Activated CD4-positive, alpha-beta T cell treated with anti-CD3 and anti-CD28 coated beads for 48 hours (primary cell): ENCODE data around the gene DCUN1D4.
"Not testable (repeated sequence)": the region's sequence is repeated elsewhere in the genome, so short reads cannot be mapped to it uniquely, and the experiment has no call there.

Source experiments
- DNase-seq: peaks from one replicate; pipeline ENCODE4 v3.0.0-alpha.2; 2020

Gene DCUN1D4

DNA sequence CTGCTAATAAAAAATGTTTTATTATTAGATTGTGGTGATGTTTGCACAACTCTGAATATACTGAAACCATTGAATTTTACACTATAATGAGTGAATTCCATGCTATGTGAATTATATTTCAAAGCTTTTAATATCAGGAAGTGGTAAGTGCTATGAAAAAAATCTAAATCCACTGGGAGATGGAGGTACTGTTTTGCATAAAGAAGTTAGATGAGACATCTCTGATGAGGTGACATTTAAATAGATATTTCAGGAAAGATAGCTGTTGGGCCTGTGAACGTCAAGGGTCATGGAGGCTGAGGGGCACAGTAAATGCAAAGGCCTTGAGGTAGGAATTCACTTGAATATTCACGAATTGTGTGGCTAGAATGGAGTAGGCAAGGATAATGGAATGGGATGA is 12.3 kb downstream of the DCUN1D4 start:
- no peak for DNase-seq

- DNase-seq = no peak
Observed at GRCh38 chr4:51855751-51856150, 12.8 kb downstream of the DCUN1D4 start.

DNA sequence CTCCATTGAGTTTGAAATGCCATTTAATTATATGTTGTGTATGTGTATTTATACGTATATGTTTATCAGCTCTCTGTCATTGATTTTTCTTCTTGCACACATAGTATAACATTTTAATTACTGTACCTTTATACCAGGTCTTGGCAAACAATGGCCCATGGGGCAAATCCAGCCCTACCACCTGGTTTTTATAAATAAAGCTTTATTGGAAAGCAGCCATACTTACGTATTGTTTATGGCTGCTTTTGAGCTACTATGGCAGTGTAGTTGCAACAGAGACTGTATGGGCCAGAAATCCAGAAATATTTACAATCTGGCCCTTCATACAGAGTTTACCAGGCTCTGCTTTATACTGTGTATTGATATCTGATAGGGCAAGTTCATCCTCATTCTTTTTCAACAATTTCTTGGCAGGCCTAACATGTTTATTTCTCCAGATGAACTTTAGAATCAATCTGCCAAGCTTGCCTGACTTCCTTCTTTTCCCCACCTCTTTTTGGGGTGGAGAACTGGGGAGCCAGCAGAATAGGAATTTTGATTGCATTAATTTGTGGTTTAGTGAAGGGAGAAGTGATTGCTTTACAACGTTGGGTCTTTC is 15.8 kb downstream of the DCUN1D4 start:
- DNase-seq = no peak

DNA sequence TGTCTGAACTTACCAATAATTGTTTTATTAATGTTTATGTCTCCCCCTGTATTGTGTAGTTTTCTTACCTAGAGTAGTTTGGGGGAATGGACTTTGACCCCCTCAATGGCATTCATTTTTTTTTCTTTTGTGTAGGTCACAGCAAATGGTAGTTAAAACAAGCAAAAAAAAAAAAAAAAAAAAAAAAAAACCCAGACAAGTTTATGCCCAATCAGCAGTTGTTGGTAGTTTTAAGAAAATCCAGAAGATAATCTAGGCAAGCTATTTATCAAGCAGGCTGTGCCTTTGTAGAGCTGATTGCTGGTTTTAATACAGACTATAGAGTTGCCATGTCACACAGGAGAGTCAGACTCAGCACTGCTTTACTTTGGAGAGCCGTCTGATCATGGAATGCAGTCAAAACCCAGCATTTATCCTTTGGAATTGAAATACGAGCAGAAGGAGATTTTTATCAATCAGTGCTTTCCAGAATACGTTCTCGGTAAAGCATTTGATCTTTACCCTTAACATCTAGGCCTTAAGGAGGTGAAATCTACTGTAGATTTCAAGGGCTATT is 16.6 kb downstream of the DCUN1D4 start:
- no peak for DNase-seq

- DNase-seq = no peak
Observed at GRCh38 chr4:51862199-51862598, 19.2 kb downstream of the DCUN1D4 start.

GRCh38 chr4:51862781-51863180 is 19.8 kb downstream of the DCUN1D4 start:
- no peak for DNase-seq

GRCh38 chr4:51865717-51866116 is 22.8 kb downstream of the DCUN1D4 start:
- no peak for DNase-seq

DNA sequence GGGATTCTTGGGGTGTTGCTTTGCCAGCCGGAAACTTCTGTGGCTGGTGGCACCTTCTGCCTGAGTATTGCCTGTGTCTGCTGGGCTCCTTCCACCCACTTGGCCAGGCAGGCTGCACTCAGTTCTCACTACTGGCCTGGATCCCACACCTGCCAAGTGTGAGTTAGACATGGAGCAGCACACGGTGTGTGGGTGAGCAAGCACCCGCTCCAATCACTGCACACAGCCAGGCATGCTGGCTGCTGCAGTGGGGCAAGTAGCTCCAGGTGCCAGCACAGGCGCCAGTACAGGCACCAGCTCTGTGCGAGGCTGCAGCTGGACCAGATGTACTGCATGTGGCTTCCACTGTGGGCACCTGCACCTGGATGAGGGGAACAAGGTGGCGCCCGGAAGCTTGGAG is 23.9 kb downstream of the DCUN1D4 start:
- DNase-seq = no peak

GRCh38 chr4:51867689-51868448 is 24.9 kb downstream of the DCUN1D4 start:
- no peak for DNase-seq

DNA sequence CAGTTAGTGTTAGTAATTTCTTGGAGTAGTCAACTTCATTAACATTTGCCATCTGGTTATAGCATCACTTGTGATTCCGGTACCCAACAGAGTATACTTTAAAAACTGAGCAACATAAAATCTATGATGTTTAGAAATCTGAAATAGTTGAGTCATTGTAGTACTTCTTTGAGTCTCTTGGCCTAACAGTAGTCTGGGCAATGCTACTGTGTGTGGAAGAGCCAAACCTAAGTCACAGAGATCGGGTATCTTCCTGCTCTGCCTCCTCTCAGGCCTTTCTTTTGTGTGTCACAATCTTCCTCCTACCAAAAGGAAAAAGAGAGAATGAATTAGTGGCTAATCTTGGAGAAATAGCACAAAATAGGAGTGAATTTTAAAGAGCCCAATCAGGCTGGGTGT is 25.5 kb downstream of the DCUN1D4 start:
- DNase-seq = no peak

DNA sequence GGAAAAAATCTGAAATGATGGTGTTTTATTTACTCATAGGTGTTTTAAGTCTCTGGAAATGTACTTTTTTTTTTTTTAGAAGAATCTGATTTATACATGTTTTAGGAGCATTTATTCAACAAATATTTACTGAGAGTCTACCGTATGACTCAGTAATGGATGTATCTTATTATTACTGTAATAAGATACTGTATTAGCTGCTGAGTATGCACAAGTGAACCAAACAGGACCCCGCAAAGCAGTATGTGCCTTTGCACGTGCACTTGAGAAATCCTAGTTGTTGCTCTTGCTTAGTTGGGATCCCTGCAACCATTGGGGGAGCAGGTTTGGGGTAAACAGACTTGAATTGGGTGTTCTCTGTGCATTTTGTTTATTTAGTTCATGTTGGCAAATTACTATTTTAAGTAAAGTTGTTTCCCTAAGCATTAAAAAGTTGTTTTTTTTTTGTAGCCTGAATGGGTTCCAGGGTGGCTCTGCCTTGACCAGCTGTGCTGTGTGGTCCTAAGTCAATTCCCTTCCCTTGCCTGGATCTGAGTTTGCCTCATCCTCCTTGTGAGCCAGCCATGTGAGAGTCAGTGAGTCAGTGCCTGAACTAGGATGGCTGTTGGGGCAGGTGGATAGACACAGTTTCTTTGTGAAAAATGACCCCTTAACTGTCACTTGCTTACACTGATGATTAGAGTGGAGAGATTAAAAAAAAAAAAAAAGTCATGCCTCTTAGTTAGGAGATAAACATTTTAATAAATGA is 27.7 kb downstream of the DCUN1D4 start:
- DNase-seq = no peak

DNA sequence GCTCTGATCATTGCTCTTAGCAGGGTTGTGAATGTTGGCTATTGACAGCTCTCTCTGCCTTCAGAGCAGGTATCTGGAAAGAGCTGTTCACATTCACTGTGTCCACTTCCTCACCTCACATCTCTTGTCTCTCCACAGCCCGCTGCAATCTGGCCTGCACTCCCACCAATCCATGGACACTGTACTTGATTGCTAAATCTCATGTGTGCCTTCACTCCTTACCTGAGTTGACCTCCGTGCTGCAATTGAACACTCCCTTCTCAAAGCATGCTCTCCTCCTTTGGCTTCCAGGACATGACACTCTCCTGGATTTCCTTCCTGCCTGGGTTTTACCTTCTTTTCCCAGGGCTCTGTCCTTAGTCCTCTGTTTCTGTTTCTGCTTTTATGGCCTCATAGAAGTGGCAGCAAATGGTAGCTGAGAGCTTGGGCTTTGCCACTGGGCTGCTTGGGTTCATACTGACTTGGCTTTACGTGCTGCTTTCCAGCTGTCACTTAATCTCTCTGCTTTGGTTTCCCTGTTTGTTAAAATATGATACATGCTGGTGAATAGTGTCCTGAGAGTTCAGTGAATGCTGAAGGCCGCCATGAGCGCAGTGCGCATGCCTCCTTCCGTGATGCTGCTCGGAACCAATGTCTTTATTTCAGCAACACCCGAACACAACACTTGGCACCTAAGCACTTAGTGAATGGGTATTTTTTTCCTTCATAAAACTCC is 29.5 kb downstream of the DCUN1D4 start:
- DNase-seq = no peak

- DNase-seq = no peak
Observed at GRCh38 chr4:51874551-51874950, 31.6 kb downstream of the DCUN1D4 start.

- DNase-seq = no peak
Observed at GRCh38 chr4:51878431-51878830, 35.5 kb downstream of the DCUN1D4 start.

DNA sequence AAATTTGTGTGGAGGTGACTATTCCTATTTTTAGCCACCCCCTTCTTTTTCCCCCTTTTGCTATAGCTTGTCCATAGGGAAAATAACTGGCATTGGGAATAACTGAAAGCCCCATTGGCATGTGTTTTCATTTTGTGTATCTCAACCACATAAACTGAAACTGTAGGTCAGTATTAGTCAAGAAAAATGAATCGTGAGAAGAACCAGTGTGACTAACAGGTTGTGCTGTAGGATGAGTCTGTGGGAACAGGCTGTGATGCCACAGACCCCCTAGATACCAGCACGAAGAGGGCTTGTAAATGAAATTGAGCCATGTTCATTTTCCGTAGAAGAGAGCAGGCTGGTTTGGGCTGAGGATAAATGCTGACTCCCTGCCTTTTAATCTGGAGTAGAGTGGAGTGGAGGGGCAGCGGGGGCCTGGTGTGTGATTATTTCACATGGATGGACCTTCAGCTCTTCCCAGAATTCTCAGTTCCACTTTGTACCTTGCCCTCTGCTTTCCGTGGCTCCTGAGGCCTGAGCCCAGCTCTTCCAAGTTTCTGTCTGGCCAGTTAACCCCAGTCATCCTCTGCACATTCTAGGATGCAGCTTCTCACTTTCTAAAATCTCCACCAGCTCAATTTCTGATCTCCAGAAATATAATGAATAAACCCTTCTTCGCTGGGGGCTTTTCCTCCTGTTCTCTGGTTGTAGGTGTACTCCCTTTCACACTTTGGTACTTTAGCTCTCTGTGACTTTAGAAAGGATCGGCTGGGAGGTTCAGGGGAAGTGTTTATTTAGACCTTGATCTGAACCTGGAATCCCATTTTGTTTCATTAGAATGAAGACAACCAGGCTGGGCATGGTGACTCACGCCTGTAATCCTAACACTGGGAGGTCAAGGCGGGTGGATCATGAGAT is 37.3 kb downstream of the DCUN1D4 start:
- no peak for DNase-seq

- DNase-seq = no peak
Observed at GRCh38 chr4:51884055-51884454, 41.1 kb downstream of the DCUN1D4 start.

- no peak for DNase-seq
Observed at GRCh38 chr4:51884606-51885005, 41.7 kb downstream of the DCUN1D4 start.

GRCh38 chr4:51885363-51885762 is 42.4 kb downstream of the DCUN1D4 start:
- DNase-seq = no peak

DNA sequence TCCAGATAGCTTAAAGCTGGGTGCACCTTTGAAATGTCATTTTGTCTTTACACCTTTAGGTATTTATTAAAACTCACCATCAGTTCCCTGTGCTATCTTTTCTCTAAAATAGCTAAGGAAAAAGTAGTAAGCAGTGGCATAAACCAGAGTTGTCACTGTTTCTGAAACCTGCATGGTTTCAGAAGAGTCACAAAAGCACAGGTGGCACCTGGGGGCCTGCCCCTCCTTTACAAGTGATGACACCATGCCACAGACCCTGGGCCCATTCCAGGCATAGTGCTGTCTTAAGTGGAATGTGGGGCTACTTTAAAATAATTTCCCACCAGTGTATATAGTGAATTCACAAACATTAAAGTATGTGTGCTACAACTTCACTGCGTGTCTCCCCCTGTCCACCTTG is 47.8 kb downstream of the DCUN1D4 start:
- no peak for DNase-seq

GRCh38 chr4:51893402-51893801 is 50.4 kb downstream of the DCUN1D4 start:
- not testable (repeated sequence) for DNase-seq

DNA sequence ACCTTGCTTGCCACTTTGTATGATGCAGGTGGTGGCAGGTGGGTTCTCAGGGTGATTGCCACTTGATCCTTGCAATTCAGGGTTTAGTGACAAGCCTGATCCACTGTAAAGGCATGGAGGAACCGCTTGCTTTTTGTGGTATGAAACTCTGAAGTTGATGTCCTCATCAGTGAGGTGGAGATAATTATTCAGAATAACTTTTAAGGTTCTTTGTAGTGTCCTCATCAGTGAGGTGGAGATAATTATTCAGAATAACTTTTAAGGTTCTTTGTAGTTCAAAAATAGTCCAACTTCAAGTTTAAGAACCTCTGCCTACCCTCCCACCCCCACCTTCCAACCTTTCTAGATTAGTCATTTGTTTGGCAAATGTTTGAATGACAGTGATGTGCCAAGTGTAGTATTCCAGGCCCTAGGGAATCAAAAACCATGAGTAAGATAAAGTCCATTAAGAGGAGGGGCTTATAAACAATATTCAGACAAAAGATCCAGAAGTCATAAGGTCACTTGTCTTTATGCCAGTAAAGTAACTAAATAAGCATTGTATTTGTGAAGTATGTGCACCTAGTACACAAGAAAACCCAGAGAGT is 51.2 kb downstream of the DCUN1D4 start:
- DNase-seq = no peak

GRCh38 chr4:51895158-51895557 is 52.2 kb downstream of the DCUN1D4 start:
- DNase-seq = no peak
